Prostate gland (tissue), 2 donors: ENCODE results near the gene TPD52L2.

Source experiments
- POLR2AphosphoS5 ChIP-seq: sonication (generic); formaldehyde crosslinking; IDR thresholded peaks from one replicate; pipeline ENCODE4 v1.6.1; 2017; ENCODE audit warnings: antibody characterized with exemption
- TF ChIP-seq, protein P1 (sequence below), 4 experiments: fragments of 200-600 bp in 2 of 4; fragments of 450-650 bp in 2 of 4; sonication (generic) in 2 of 4; IDR thresholded peaks; 1 replicate in 3 of 4; 2 replicates in 1 of 4; pipeline ENCODE4 v1.5.1; 2016 to 2019; ENCODE audit warnings: antibody characterized with exemption in 4 of 4, mild to moderate bottlenecking in 2 of 4, moderate library complexity in 2 of 4

DNA sequence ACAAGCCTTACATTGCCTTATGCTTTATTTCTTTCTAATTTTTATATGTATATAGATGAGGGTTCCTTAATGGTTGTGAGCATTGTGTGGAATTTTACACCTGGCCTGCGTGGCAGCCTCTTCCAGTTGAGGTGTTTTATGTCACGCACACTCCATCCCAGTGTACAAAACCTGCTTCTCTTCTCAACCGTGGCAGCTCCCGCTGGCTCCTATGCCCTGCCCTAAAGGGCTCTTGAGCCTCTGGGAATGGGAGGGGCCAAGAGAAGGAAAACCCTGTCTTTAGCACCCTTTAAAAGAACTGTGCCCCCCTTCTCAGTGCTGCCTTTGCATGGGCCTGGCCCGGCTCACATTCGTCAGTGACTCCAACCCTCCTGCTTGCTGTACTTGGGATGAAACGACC lies 25.5 kb downstream of the TPD52L2 start:
- TF ChIP-seq, protein P1, sequence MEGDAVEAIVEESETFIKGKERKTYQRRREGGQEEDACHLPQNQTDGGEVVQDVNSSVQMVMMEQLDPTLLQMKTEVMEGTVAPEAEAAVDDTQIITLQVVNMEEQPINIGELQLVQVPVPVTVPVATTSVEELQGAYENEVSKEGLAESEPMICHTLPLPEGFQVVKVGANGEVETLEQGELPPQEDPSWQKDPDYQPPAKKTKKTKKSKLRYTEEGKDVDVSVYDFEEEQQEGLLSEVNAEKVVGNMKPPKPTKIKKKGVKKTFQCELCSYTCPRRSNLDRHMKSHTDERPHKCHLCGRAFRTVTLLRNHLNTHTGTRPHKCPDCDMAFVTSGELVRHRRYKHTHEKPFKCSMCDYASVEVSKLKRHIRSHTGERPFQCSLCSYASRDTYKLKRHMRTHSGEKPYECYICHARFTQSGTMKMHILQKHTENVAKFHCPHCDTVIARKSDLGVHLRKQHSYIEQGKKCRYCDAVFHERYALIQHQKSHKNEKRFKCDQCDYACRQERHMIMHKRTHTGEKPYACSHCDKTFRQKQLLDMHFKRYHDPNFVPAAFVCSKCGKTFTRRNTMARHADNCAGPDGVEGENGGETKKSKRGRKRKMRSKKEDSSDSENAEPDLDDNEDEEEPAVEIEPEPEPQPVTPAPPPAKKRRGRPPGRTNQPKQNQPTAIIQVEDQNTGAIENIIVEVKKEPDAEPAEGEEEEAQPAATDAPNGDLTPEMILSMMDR (IDR thresholded peaks at IDR 0.05): no peak
- no peak for TF ChIP-seq POLR2AphosphoS5
